Islet of Langerhans (tissue), 1 donor: ENCODE data around the gene CAMLG.

Source experiments
- FAIRE-seq: peaks from one replicate; lab custom pipeline; 2011; peaks lifted over from hg19 to GRCh38; lab: Jason Lieb, UNC

The CAMLG gene

DNA sequence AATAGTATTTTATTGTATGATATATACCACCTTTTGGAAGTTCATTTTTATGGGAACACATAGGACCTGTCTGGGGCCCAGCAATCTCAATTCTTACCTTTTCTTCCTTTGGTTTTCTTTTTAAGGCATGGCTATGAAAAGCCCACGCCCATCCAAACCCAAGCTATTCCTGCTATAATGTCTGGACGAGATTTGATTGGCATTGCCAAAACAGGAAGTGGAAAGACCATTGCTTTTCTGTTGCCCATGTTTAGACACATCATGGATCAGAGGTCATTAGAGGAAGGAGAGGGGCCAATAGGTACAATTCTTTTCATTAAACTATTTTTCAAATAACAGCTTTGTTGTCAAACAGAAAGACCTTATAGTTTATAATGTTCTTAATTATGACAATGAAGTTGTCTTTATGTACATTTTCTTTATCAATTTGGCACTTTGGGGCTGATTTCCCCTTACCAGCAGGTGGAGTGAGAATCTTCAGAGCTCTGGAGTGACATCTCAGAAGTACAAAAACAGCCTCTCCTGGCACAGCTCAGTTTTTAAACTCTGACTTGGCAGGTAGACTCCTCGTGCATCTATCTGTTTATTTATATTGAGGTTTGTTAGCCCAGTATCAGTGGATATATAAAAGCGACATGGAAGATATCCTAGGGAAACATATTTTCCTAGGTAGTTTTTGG, 46.0 kb downstream of the CAMLG start:
- no peak for FAIRE-seq

- FAIRE-seq = no peak
These were observed 46.7 kb downstream of the CAMLG start for GRCh38 chr5:134784946-134785620.

DNA sequence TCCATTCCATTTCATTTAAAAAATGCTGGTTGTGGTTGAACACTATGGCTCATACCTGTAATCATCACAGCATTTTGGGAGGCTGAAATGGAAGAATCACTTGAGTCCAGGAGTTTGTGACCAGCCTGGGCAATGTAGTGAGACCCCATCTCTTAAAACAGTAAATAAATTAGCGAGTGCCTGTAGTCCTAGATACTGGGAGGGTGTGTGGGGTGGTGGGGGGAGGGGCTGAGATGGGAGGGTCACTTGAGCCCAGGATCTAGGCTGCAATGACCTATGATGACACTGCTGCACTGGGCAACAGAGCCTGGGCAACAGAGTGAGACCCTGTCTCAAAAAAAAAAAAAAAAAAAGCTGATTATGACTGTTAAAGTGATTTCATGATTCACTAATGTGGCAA, 49.3 kb downstream of the CAMLG start:
- no peak for FAIRE-seq

DNA sequence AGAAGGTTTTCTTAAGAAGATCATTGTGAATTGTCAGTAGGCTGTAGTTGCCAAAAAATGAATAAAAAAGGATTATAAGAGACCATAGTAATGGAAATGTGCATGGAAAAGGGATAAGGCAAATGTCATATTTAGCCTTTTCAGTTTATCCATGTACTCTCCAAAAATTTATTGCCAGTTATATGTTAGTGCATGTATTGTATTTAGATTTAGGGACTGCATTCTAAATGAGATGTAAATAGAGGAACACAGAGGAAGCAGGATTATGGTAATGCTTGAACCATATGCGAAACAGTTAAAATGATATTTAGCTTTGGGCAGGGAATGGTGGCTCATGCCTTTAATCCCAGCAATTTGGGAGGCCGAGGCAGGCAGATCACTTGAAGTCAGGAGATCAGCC, 53.2 kb downstream of the CAMLG start:
- no peak for FAIRE-seq

DNA sequence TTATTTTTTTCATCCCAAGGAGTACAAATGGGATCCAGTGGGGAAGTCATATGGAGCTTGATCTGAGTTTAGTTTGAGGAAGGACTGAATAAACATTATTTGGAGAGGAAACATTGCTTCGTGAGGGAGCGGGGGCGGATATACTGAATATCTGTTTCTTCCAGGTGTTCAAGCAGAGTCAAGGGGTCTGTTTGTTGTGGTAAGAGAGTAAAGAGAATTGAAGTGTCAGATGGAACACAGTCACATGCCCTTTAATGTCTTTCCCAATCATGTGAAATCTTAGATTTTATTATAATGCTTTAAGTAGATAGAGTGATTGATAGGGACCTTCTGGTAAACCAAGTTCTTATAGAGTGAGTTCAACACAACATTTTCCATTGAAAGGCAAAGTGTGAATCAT, 53.9 kb downstream of the CAMLG start:
- FAIRE-seq = no peak

DNA sequence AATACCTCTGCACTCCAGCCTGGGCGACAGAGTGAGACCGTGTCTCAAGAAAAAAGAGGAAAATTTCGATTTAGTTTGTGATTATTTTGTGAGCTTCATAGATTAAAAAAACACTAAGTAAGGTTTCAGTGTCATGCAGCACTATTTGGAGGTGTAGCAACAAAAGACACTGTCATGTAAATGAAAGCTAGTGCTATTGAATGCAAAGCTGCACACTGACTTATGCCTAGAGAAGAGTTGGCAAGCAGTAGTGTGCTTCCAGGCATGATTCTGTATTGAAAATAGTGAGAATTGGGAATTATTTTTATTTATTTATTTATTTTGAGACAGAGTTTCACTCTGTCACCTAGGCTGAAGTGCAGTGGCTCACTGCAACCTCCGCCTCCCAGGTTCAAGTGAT, 54.8 kb downstream of the CAMLG start:
- FAIRE-seq = no peak

DNA sequence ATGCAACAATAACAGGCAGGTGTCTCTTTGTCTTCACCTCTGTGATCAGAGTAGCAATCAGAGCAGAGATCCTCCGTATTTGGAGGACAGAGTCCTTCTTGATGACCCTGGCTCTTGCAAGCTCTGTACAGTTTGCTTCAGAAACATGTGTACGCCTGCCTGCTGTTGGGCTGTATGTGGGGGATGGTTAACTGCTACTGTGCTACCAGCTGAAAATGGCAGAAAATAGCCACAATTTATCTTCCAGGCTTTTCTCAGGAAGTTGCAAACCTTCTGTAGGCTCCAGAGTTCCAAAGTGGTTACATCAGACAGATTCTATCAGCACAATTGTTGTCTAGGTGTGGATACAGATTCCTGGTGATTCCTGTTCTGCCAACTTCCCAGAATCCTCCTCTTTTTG, 55.7 kb downstream of the CAMLG start:
- no peak for FAIRE-seq

DNA sequence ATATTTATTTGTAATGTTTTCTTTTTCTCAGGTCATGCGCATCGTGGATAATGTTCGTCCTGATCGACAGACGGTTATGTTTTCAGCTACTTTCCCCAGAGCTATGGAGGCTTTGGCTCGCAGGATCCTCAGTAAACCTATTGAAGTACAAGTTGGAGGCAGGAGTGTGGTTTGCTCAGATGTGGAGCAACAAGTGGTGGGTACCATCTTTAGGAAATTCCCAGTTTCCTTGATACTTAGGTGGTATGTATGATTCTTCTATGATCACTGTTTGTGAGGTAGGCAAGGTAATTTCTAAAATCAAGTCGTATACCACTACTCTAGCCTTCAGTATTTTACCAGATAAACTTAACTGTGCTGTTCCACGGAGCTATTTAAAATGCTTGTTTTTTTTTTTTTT, 56.5 kb downstream of the CAMLG start:
- FAIRE-seq = no peak

GRCh38 chr5:134798468-134798867, 60.1 kb downstream of the CAMLG start:
- no peak for FAIRE-seq
